Left renal pelvis (tissue), 4 donors: ENCODE data around the gene PRKCZ. TPM values are rescaled to one million over a fixed set of nuclear protein-coding genes. Genes with fewer than 3 reads are reported as not detected.

ENCODE experiments used
- DNase-seq, 4 donors: peaks; one replicate each; pipeline ENCODE4 v3.0.0-alpha.2; 2013; ENCODE audit warnings: low read depth in 4 of 4, low spot score in 3 of 4
- polyA plus RNA-seq, 4 donors: library from polyadenylated mRNA; unstranded; fragments of 120-200 nt; gene quantifications; one replicate each; pipeline ENCODE4 v1.2.1, GENCODE V29; 2013; ENCODE audit not compliant: insufficient read length in 4 of 4

The PRKCZ gene
- polyA plus RNA-seq, 4 donors: 7.2 to 35.9 (median 32.7) TPM

- DNase-seq: no peak
Observed at GRCh38 chr1:2060072-2060471, 9.9 kb downstream of the PRKCZ start.

- DNase-seq: no peak
Observed at GRCh38 chr1:2060535-2060934, 10.3 kb downstream of the PRKCZ start.

- no peak for DNase-seq
Observed at GRCh38 chr1:2061065-2061778, 11.0 kb downstream of the PRKCZ start.

GRCh38 chr1:2065699-2066098, 15.5 kb downstream of the PRKCZ start:
- no peak for DNase-seq

GRCh38 chr1:2067393-2067792, 17.2 kb downstream of the PRKCZ start:
- DNase-seq: no peak

- no peak for DNase-seq
Observed at GRCh38 chr1:2067981-2068380, 17.8 kb downstream of the PRKCZ start.

- no peak for DNase-seq
Observed at GRCh38 chr1:2068951-2069350, 18.7 kb downstream of the PRKCZ start.

GRCh38 chr1:2070016-2070415, 19.8 kb downstream of the PRKCZ start:
- DNase-seq: no peak

- no peak for DNase-seq
Observed at GRCh38 chr1:2070800-2071530, 20.8 kb downstream of the PRKCZ start.

- no peak for DNase-seq
Observed at GRCh38 chr1:2072109-2072806, 22.0 kb downstream of the PRKCZ start.

- DNase-seq: no peak
Observed at GRCh38 chr1:2072891-2073290, 22.7 kb downstream of the PRKCZ start.

- DNase-seq: no peak
Observed at GRCh38 chr1:2073382-2074230, 23.4 kb downstream of the PRKCZ start.

- DNase-seq: no peak
Observed at GRCh38 chr1:2074396-2074795, 24.2 kb downstream of the PRKCZ start.

GRCh38 chr1:2074944-2075740, 24.9 kb downstream of the PRKCZ start:
- no peak for DNase-seq

- DNase-seq: no peak
Observed at GRCh38 chr1:2076826-2077225, 26.6 kb downstream of the PRKCZ start.

GRCh38 chr1:2078170-2078569, 28.0 kb downstream of the PRKCZ start:
- DNase-seq: no peak

GRCh38 chr1:2079396-2080085, 29.3 kb downstream of the PRKCZ start:
- no peak for DNase-seq

GRCh38 chr1:2080140-2080539, 29.9 kb downstream of the PRKCZ start:
- no peak for DNase-seq

GRCh38 chr1:2080884-2081283, 30.7 kb downstream of the PRKCZ start:
- DNase-seq: no peak
